ENCODE results near the gene THOC1. TPM values are rescaled to one million over a fixed set of nuclear protein-coding genes. Genes with fewer than 3 reads are reported as not detected.

The THOC1 gene
- total RNA-seq, 1 experiment from 2014 or later, result 28.1 TPM

GRCh38 chr18:245282-245847, 22.5 kb downstream of the THOC1 start:
- Histone ChIP-seq H3K36me3 (peaks cover 72% of the 10 kb centered on the region), H3K9me3 (no peaks in the 10 kb centered on the region), H3K4me3 (no peak overlapping the region), H3K27me3 (no peaks in the 10 kb centered on the region)
- no peak for DNase-seq

GRCh38 chr18:240175-240574, 27.7 kb downstream of the THOC1 start:
- Histone ChIP-seq H3K36me3 (peaks cover 41% of the 10 kb centered on the region), H3K27me3 (no peaks in the 10 kb centered on the region), H3K9me3 (no peaks in the 10 kb centered on the region), H3K4me3 (no peak overlapping the region)
- no peak for DNase-seq

- H3K9me3 ChIP-seq, result no peaks in the 10 kb centered on the region
- H3K36me3 ChIP-seq, result peaks cover 19% of the 10 kb centered on the region
- no peaks in the 10 kb centered on the region for H3K27me3 ChIP-seq
- no peak overlapping the region for H3K4me3 ChIP-seq
- no peak for DNase-seq
Measured at GRCh38 chr18:231563-231962, 36.3 kb downstream of the THOC1 start.

- no peak for DNase-seq
Measured at GRCh38 chr18:228586-228985, 39.3 kb downstream of the THOC1 start.

GRCh38 chr18:227902-228301, 39.9 kb downstream of the THOC1 start:
- H3K27me3 ChIP-seq, result no peaks in the 10 kb centered on the region
- DNase-seq, result no peak
- peaks cover 25% of the 10 kb centered on the region for H3K36me3 ChIP-seq
- no peak overlapping the region for H3K4me3 ChIP-seq
- no peaks in the 10 kb centered on the region for H3K9me3 ChIP-seq

More at GRCh38 chr18:228586-228985, 39.3 kb downstream of the THOC1 start:
- peaks cover 19% of the 10 kb centered on the region for H3K36me3 ChIP-seq
- no peaks in the 10 kb centered on the region for H3K9me3 ChIP-seq
- no peak overlapping the region for H3K4me3 ChIP-seq
- no peaks in the 10 kb centered on the region for H3K27me3 ChIP-seq

- peaks cover 30% of the 10 kb centered on the region for H3K36me3 ChIP-seq
Measured at GRCh38 chr18:227374-227773, 40.5 kb downstream of the THOC1 start.

GRCh38 chr18:225745-226144, 42.1 kb downstream of the THOC1 start:
- no peaks in the 10 kb centered on the region for H3K27me3 ChIP-seq
- 0 out of 2 replicates have a peak, but pooled peaks cover 1% of the 10 kb centered on the region for H3K9me3 ChIP-seq
- peaks cover 37% of the 10 kb centered on the region for H3K36me3 ChIP-seq
- no peak overlapping the region for H3K4me3 ChIP-seq
- no peak for DNase-seq

More at GRCh38 chr18:227374-227773, 40.5 kb downstream of the THOC1 start:
- Histone ChIP-seq H3K4me3 (no peak overlapping the region), H3K9me3 (no peaks in the 10 kb centered on the region), H3K27me3 (no peaks in the 10 kb centered on the region)
- DNase-seq, result no peak

- 0 out of 2 replicates have a peak, but pooled peaks cover 1% of the 10 kb centered on the region for H3K9me3 ChIP-seq
- peaks cover 80% of the 10 kb centered on the region for H3K36me3 ChIP-seq
- no peak overlapping the region for H3K4me3 ChIP-seq
- DNase-seq, result no peak
- H3K27me3 ChIP-seq, result no peaks in the 10 kb centered on the region
Measured at GRCh38 chr18:220708-221107, 47.1 kb downstream of the THOC1 start.

- Histone ChIP-seq H3K36me3 (peaks cover 81% of the 10 kb centered on the region), H3K4me3 (no peak overlapping the region), H3K27me3 (no peaks in the 10 kb centered on the region), H3K9me3 (0 out of 2 replicates have a peak, but pooled peaks cover 1% of the 10 kb centered on the region)
- DNase-seq, result no peak
Measured at GRCh38 chr18:217532-218336, 50.1 kb downstream of the THOC1 start.

GRCh38 chr18:215448-216010, 52.3 kb downstream of the THOC1 start:
- no peak for DNase-seq
- H3K36me3 ChIP-seq, result peaks cover 86% of the 10 kb centered on the region
- H3K9me3 ChIP-seq, result no peaks in the 10 kb centered on the region
- no peaks in the 10 kb centered on the region for H3K27me3 ChIP-seq
- no peak overlapping the region for H3K4me3 ChIP-seq

- DNase-seq, result no peak
- peaks cover 89% of the 10 kb centered on the region for H3K36me3 ChIP-seq
- H3K27me3 ChIP-seq, result no peaks in the 10 kb centered on the region
- H3K4me3 ChIP-seq, result no peak overlapping the region
- no peaks in the 10 kb centered on the region for H3K9me3 ChIP-seq
Measured at GRCh38 chr18:213966-214365, 53.9 kb downstream of the THOC1 start.

- no peaks in the 10 kb centered on the region for H3K27me3 ChIP-seq
- DNase-seq, result no peak
- H3K36me3 ChIP-seq, result peaks cover 89% of the 10 kb centered on the region
- H3K9me3 ChIP-seq, result no peaks in the 10 kb centered on the region
- no peak overlapping the region for H3K4me3 ChIP-seq
Measured at GRCh38 chr18:213505-213904, 54.3 kb downstream of the THOC1 start.

GRCh38 chr18:212780-213179, 55.1 kb downstream of the THOC1 start:
- no peak for DNase-seq

GRCh38 chr18:211582-211981, 56.3 kb downstream of the THOC1 start:
- Histone ChIP-seq H3K36me3 (peaks cover 82% of the 10 kb centered on the region), H3K9me3 (no peaks in the 10 kb centered on the region), H3K27me3 (no peaks in the 10 kb centered on the region), H3K4me3 (no peak overlapping the region)
- DNase-seq, result no peak

More at GRCh38 chr18:212780-213179, 55.1 kb downstream of the THOC1 start:
- Histone ChIP-seq H3K9me3 (no peaks in the 10 kb centered on the region), H3K27me3 (no peaks in the 10 kb centered on the region), H3K4me3 (no peak overlapping the region), H3K36me3 (peaks cover 86% of the 10 kb centered on the region)

GRCh38 chr18:210733-211132, 57.1 kb downstream of the THOC1 start:
- H3K9me3 ChIP-seq, result no peaks in the 10 kb centered on the region
- no peak overlapping the region for H3K4me3 ChIP-seq
- H3K27me3 ChIP-seq, result no peaks in the 10 kb centered on the region
- no peak for DNase-seq
- H3K36me3 ChIP-seq, result peaks cover 81% of the 10 kb centered on the region

- Histone ChIP-seq H3K27me3 (no peaks in the 10 kb centered on the region), H3K4me3 (no peak overlapping the region), H3K9me3 (no peaks in the 10 kb centered on the region), H3K36me3 (peaks cover 81% of the 10 kb centered on the region)
- no peak for DNase-seq
Measured at GRCh38 chr18:210075-210474, 57.8 kb downstream of the THOC1 start.

GRCh38 chr18:199768-200167, 68.1 kb downstream of the THOC1 start:
- Histone ChIP-seq H3K4me3 (no peak overlapping the region), H3K27me3 (no peaks in the 10 kb centered on the region), H3K9me3 (no peaks in the 10 kb centered on the region), H3K36me3 (peaks cover 69% of the 10 kb centered on the region)
- no peak for DNase-seq
